HT-29 (cell line): ENCODE results near the gene MPP3. TPM values are rescaled to one million over a fixed set of nuclear protein-coding genes. Genes with fewer than 3 reads are reported as not detected.

Experiments used
- DNase-seq: peaks from one replicate; pipeline ENCODE4 v3.0.0-alpha.2; 2015; ENCODE audit warnings: low spot score
- total RNA-seq: library from RNA; depleted of rRNA; stranded (reverse); fragments of >200 nt; shearing (Covaris generic); gene quantifications from 2 replicates; pipeline ENCODE4 v1.2.3, GENCODE V29; 2014

MPP3 gene
- total RNA-seq, 1 experiment from 2014 or later, result 13.9 TPM

GRCh38 chr17:43861960-43862359 is 29.0 kb upstream of the MPP3 start:
- no peak for DNase-seq

DNA sequence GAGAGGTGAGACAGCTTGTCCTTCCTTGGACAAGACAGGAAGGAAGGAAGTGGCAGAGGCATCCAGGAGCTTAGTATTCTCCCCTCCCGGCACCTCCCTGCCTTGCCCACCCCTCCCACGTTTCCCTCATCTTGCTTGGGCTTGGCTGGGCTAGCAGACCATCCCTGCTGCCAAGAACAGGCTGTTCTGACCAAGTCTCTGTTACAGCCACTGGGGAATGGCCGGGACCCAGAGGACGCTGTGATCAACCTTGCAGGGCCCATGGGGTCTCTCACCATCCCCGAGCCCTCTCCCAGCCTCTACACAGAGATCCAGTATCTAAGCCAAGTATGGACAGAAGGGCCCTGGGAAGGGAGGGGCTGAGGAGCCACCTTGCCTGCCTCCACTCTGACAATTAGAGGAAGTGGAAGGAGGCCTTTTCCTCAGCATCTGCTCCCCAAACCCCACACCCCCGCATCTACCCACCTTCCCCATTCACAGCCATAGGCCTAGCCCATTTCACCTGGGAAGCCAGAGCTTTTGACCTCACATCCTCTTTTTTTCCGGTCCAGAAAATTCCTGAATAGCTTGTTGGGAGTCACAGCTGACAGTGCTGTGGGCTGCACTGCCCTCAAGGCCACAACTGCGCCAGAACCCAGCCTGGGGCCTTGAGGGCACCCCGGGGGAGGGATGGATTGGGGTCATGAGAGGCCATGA is 28.1 kb upstream of the MPP3 start:
- DNase-seq, result no peak

DNA sequence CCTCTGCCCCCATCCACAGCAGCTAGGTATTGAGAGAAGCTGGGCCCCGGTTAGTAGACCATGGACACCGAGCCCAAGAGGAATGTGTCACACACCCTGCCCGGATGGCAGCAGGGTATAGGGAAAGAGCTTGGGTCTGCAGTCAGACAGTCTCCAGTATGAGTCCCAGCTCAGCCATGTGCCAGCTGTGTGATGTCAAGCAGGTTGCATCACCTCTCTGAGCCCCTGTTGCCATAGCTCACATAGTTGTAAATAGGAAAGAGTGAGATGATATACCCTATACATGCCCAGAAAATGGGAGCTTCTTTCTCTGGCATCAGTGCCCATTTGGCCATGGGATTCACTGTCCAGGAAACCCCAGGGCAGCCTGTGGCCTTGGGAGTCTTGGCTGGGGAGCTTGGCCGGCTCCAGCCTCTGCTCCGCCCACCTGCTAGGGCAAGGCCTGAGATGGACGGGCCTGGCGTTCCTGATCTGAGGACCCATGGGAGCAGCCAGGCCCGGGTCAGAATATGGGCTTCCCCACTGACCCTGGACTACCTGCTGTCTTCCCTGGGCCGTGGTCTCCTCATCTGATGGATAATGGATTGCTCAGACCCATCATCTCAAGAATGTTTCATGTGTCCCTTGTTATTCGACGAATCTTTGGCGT is 27.3 kb upstream of the MPP3 start:
- DNase-seq, result no peak

- no peak for DNase-seq
Measured at GRCh38 chr17:43857957-43858600, 25.1 kb upstream of the MPP3 start.

- no peak for DNase-seq
Measured at GRCh38 chr17:43857141-43857540, 24.2 kb upstream of the MPP3 start.

DNA sequence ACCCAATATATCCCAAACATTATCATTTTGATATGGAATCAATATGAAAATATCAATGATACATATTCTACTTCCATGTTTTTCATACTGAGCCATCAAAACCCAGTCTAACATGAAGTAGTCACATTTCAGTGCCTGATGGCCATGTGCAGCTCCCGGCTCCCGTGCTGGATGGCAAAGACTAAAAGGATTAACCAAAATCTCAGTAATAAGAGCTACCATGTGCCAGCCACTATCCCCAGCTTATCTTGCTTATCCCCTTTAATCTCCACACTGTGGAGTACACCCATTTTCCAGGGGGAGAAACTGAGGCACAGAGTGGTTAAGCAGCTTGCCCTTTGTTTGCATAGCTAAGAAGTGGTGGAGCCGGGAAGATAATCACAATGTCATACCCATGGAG is 23.2 kb upstream of the MPP3 start:
- no peak for DNase-seq

GRCh38 chr17:43855061-43855460 is 22.1 kb upstream of the MPP3 start:
- no peak for DNase-seq

GRCh38 chr17:43854498-43854897 is 21.6 kb upstream of the MPP3 start:
- no peak for DNase-seq

- no peak for DNase-seq
Measured at GRCh38 chr17:43853546-43853945, 20.6 kb upstream of the MPP3 start.

DNA sequence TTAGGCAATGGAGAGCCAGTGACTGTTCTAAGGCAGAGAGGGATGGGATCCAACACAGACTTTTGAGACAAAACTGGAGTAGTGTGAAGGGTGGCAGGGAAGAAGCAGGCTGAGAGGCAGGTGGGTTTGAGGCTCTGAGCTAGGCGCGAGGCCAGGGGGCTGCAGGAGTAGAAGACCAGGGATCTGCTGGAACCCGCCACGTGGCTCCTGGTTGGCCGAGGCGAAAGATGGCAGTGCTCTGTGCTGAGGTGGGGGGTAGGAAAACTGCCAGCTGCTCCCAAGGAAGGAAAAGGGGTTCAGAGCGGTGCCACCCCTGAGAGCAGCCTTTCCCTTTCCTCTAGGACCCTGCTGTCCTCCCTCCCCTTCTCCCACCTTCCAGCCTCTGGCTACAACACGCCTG is 19.6 kb upstream of the MPP3 start:
- no peak for DNase-seq

DNA sequence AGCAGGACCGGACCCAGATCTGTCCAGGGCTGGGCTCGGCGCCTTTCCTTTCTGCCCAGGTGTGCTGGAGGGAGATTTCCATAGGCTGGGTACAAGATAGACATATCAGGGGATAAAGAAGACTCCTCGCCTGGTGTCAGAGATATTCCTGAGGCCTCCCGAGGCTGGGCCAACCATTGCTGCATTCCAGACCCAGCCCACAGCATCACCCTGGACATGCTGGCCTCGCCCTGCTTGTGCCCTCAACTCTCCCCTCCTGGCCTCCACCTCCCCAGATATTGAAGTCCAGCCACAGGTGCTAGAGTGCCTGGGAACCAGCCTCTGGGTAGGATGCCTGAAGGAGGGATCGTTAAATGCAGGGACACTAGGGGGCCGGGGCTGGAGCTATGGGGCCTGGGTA is 16.2 kb upstream of the MPP3 start:
- DNase-seq, result no peak

DNA sequence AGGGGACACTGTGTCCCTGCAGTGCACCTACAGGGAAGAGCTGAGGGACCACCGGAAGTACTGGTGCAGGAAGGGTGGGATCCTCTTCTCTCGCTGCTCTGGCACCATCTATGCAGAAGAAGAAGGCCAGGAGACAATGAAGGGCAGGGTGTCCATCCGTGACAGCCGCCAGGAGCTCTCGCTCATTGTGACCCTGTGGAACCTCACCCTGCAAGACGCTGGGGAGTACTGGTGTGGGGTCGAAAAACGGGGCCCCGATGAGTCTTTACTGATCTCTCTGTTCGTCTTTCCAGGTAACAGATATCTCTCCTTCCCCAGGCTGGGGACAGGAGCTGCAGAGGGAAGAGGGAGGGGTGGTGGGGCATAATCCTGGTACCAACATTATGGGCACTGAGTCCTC is 15.7 kb upstream of the MPP3 start:
- DNase-seq, result no peak

- DNase-seq, result no peak
Measured at GRCh38 chr17:43846963-43847371, 14.0 kb upstream of the MPP3 start, which contains the start of gene CD300LG. CD300LG (plus strand) TSS chr17:43847176; CDS start chr17:43847217, 41 bp downstream.

DNA sequence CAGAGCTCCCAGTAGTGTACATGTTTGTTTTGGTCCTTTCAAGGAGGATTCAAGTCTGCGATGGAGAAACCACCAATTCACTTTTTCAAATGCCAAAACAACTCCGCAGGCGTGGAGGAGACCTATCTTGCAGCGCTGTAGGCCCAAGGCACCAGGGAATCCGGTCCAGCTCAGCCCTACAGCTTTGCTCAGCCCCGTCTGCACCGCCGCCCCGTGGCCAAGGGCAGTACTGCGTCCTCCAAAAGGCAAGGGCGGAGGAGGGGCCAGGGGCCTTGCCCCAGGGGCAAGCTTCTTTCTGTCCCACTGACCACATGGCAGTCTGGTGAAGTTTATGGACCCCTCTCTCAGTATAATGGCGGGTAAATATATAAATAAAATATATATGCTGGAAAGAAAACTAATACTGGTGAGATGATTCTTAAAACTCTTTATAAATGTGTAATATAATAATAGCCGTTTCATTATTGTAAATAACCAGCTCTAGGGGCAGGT is 13.3 kb upstream of the MPP3 start:
- DNase-seq, result peak; percentile 83

DNA sequence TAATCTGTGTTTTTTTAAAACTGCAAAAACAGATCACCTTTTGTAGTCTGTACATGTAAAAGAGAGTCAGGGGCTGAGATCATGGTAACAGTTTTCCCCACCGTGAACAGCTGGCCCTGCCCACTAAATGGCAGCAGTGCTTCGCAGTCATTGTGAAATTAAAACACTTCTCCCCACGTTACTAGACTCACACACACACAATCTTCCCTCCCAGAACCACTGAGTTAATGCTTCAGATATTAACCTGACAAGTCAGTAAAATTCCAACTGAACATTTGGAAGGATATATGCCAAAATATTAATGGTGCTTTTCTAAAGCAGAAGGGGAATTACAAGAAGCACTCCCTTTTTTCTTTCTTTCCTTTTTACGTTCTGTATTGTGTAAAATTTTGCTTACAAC is 12.8 kb upstream of the MPP3 start:
- DNase-seq, result no peak

GRCh38 chr17:43844241-43844640 is 11.3 kb upstream of the MPP3 start:
- DNase-seq, result no peak

DNA sequence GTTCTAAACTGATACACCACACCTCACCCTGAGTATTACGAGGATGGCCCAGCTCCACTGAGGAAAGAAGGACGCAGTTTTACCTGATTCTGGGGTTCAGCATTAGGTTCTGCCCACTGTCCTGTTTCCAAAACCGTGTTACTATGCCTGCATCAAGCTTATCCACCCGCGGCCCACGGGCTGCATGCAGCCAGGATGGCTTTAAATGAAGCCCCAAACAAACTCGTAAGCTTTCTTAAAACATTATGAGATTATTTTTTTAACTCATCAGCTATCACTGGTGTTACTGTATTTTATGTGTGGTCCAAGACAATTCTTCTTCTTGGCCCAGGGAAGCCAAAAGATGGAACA is 10.0 kb upstream of the MPP3 start:
- no peak for DNase-seq

GRCh38 chr17:43842091-43842974 is 9.4 kb upstream of the MPP3 start:
- peak; percentile 59 for DNase-seq

GRCh38 chr17:43841282-43841681 is 8.3 kb upstream of the MPP3 start:
- no peak for DNase-seq

DNA sequence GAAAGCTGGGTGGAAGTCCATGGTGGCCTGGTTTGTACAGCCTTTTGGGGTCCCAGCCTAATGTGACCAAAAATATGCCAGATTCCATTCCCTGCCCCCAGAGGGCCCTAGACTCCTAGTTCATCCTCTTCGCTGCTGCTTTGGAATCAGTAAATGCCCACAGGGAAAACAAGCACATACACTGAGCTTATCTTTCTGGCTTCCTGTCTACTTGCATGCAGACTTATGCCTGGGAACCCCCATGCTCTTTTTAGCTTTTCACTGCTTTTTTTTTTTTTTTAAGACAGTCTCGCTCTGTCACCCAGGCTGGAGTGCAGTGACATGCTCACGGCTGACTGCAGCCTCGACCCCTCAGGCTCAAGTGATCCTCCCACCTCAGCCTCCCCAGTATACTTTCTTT is 7.9 kb upstream of the MPP3 start:
- no peak for DNase-seq

GRCh38 chr17:43839670-43840108 is 6.7 kb upstream of the MPP3 start:
- peak; percentile 88 for DNase-seq

DNA sequence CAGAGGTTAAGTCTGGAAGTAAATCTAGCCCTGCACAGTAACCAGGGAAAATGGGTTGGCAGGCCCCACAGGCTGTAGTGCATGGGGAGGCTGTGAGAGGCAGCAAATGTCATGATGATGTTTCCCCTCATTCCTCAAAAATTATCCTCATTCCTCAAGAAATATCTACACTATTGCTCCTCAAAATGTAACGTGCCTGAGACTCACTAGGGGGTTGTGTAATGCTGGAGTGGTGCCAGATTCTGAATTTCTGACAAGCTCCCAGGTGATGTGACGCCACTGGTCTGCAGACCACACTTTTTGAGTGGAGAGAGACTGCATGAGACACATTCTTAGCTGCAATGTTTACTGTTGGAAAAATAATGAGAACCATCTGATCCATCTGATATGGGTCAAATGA is 1.2 kb upstream of the MPP3 start:
- no peak for DNase-seq
